Neutrophil (primary cell): ENCODE results near the gene SLC16A9.
"Not testable (repeated sequence)": the region's sequence is repeated elsewhere in the genome, so short reads cannot be mapped to it uniquely, and the experiment has no call there.

ENCODE experiments used
- H3K27ac ChIP-seq: fragments of 200-600 bp; sonication (generic); 2 replicates; pipeline ENCODE4 v1.5.1; 2016; ENCODE audit warnings: mild to moderate bottlenecking, moderate library complexity
- H3K27me3 ChIP-seq: fragments of 200-600 bp; sonication (generic); 2 replicates; pipeline ENCODE4 v1.6.0; 2016; ENCODE audit warnings: mild to moderate bottlenecking
- H3K36me3 ChIP-seq: fragments of 200-600 bp; sonication (generic); 2 replicates; pipeline ENCODE4 v1.5.1; 2017
- H3K4me1 ChIP-seq, 2 experiments: fragments of 200-600 bp in 1 of 2; sonication (generic) in 1 of 2; 1 replicate in 1 of 2; 2 replicates in 1 of 2; pipeline versions ENCODE4 v1.5.1 to v1.6.1; 2013 to 2016; ENCODE audit warnings: low read depth in 1 of 2, low read length in 1 of 2, mild to moderate bottlenecking in 1 of 2, moderate library complexity in 1 of 2; ENCODE audit not compliant: control insufficient read depth in 1 of 2, insufficient read depth in 1 of 2
- H3K4me3 ChIP-seq, 2 experiments: fragments of 200-600 bp in 1 of 2; sonication (generic) in 1 of 2; 1 replicate in 1 of 2; 2 replicates in 1 of 2; pipeline ENCODE4 v1.5.1; 2013 to 2016; ENCODE audit warnings: low read depth in 1 of 2, low read length in 1 of 2, mild to moderate bottlenecking in 1 of 2, moderate library complexity in 1 of 2
- H3K9me3 ChIP-seq: fragments of 200-600 bp; sonication (generic); 2 replicates; pipeline ENCODE4 v1.5.1; 2016
- TF ChIP-seq, protein P1 (sequence below): fragments of 200-600 bp; sonication (generic); IDR thresholded peaks from 2 replicates; pipeline ENCODE4 v1.5.1; 2016; ENCODE audit warnings: antibody characterized with exemption

The SLC16A9 gene

DNA sequence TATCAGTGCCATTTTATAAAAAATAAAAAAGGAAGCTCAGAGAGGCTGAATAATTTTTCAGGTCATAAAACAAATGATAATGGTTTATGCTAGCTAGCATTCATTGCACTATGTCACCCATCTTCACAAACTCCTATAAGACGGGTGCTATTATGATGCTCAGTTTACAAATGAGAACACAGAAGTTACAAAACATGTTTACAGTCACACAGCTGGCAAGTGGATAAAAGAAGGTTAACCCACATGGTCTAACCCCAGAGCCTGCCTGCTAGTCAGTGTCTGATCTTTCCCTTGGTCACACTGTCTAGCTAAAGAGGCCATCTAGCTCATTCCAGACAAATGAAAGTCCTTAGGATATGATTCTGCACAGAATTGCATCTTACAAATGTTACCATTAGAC lies 39.4 kb downstream of the SLC16A9 start:
- Histone ChIP-seq H3K9me3 (no peaks in the 10 kb centered on the region), H3K4me1 (no peaks in the 10 kb centered on the region), H3K27me3 (no peaks in the 10 kb centered on the region), H3K27ac (no peak overlapping the region), H3K36me3 (no peaks in the 10 kb centered on the region), H3K4me3 (no peak overlapping the region)
- TF ChIP-seq, protein P1, sequence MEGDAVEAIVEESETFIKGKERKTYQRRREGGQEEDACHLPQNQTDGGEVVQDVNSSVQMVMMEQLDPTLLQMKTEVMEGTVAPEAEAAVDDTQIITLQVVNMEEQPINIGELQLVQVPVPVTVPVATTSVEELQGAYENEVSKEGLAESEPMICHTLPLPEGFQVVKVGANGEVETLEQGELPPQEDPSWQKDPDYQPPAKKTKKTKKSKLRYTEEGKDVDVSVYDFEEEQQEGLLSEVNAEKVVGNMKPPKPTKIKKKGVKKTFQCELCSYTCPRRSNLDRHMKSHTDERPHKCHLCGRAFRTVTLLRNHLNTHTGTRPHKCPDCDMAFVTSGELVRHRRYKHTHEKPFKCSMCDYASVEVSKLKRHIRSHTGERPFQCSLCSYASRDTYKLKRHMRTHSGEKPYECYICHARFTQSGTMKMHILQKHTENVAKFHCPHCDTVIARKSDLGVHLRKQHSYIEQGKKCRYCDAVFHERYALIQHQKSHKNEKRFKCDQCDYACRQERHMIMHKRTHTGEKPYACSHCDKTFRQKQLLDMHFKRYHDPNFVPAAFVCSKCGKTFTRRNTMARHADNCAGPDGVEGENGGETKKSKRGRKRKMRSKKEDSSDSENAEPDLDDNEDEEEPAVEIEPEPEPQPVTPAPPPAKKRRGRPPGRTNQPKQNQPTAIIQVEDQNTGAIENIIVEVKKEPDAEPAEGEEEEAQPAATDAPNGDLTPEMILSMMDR = no peak

DNA sequence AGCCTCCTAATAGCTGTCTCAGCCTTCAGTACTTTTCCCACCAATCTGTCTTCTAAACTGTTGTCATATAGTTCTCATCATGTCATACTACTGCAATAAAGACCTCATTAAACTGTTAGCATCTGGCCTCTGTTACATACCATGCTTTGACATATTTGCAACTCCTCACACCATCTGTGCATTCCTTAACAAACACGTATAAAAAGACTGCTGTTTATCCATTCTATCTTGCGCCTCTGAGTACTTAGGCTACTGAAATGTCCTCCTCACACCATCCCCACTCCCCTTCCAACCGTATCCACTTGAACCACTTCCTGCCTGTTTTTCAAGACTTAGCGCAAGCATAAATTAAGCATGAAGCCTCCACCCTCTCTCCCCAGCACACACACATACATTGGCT lies 41.6 kb downstream of the SLC16A9 start:
- TF ChIP-seq, protein P1 = no peak
- Histone ChIP-seq H3K4me3 (no peak overlapping the region), H3K27ac (no peak overlapping the region), H3K4me1 (no peaks in the 10 kb centered on the region), H3K27me3 (no peaks in the 10 kb centered on the region), H3K36me3 (no peaks in the 10 kb centered on the region), H3K9me3 (no peaks in the 10 kb centered on the region)

DNA sequence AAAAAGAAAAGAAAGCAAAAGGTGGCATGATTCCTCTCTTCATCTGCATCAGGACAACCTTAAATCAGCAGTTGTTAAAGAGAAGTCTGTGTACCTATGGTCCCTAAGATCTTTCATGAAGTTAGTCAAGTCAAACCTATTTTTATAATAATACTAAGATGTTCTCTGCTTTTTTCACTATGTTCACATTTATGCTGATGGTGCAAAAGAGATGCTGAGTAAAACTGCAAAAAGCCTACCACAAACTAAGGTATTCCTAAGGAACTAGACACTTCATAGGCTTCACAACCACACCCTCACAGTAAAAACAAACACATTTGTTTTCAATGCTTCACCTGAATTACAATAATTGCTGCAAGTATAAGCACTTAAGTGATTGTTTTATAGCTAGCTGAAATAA lies 43.3 kb downstream of the SLC16A9 start:
- H3K27me3 ChIP-seq = no peaks in the 10 kb centered on the region
- TF ChIP-seq, protein P1 = no peak
- H3K9me3 ChIP-seq = no peaks in the 10 kb centered on the region
- no peak overlapping the region for H3K4me3 ChIP-seq
- H3K27ac ChIP-seq = no peak overlapping the region
- no peaks in the 10 kb centered on the region for H3K36me3 ChIP-seq
- H3K4me1 ChIP-seq = no peaks in the 10 kb centered on the region

DNA sequence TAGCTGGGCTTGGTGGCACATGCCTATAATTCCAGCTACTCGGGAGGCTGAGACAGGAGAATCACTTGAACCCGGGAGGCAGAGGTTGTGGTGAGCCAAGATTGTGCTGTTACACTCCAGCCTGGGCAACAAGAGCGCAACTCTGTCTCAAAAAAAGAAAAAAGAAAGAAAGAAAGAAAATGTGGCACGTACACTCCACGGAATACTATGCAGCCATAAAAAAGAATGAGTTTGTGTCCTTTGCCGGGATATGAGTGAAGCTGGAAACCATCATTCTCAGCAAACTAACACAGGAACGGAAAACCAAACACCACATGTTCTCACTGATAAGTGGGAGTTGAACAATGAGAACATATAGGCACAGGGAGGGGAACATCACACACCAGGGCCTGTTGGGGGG lies 46.4 kb downstream of the SLC16A9 start:
- H3K4me3 ChIP-seq, H3K4me1 ChIP-seq, H3K9me3 ChIP-seq, H3K27ac ChIP-seq, H3K36me3 ChIP-seq, H3K27me3 ChIP-seq: not testable (repeated sequence)

DNA sequence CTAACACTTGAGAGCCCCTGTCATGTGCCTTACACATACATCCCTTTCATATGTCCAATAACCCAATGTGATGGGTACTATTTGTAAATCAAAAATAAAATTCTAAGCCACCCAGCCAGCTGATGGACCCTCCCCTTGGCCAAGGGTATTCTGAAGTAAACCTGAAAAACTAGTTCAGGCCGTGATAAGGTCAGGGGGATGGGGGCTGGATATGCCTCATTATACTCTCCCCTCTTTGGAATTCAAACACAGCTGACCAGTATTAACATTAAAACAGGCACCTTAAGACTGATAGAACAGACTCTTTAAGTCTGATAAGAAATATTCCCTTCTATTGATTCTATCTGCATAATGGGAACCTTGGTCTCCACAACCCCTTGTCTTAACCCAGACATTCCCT lies 51.9 kb downstream of the SLC16A9 start:
- Histone ChIP-seq H3K4me1 (no peaks in the 10 kb centered on the region), H3K36me3 (no peaks in the 10 kb centered on the region), H3K4me3 (no peak overlapping the region), H3K27ac (no peak overlapping the region), H3K9me3 (no peaks in the 10 kb centered on the region), H3K27me3 (no peaks in the 10 kb centered on the region)
- TF ChIP-seq, protein P1 = no peak

DNA sequence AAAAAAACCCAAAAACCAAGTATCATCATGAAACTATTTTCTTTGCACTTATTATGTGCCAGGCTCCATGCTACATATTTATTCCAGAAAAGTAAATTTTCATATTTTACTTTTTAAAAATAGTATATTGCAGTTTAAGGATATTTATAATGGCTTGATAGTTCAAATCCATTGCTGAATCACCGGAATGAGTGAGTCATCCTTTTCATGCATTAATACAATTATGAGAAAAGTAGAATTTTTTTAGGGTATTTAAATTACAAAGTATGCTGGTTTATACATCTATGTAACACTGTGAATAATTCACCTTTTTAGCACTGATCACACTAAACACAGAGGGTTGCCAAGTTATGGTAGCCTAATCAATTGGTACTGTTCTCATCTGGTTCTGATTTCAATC lies 54.3 kb downstream of the SLC16A9 start:
- no peak overlapping the region for H3K27ac ChIP-seq
- TF ChIP-seq, protein P1 = no peak
- H3K27me3 ChIP-seq = no peaks in the 10 kb centered on the region
- H3K36me3 ChIP-seq = no peaks in the 10 kb centered on the region
- H3K9me3 ChIP-seq = no peaks in the 10 kb centered on the region
- H3K4me1 ChIP-seq = no peaks in the 10 kb centered on the region
- H3K4me3 ChIP-seq = no peak overlapping the region
